ENCODE results near the gene SRCIN1. TPM values are rescaled to one million over a fixed set of nuclear protein-coding genes. Genes with fewer than 3 reads are reported as not detected.

The SRCIN1 gene
- total and polyA plus RNA-seq, 2 experiments from 2014 or later, result 2.3 to 10.8 TPM

GRCh38 chr17:38584350-38584925 is 21.3 kb downstream of the SRCIN1 start:
- Histone ChIP-seq H3K4me1 (ENCODE audit: low read depth) (no peaks in the 10 kb centered on the region), H3K9me3 (ENCODE audit: low read depth) (no peaks in the 10 kb centered on the region), H3K27me3 (peaks cover 3% of the 10 kb centered on the region), H3K27ac (no peak overlapping the region), H3K36me3 (no peaks in the 10 kb centered on the region), H3K4me3 (no peak overlapping the region)
- peak; percentile 90 for TF ChIP-seq CTCF (IDR thresholded peaks at IDR 0.05; ENCODE audit: low read depth, low read length)
- DNase-seq (ENCODE audit: low read depth in 1 of 2, low spot score in 1 of 2), result peak; percentile 69 to 72

- peaks cover under 1% of the 10 kb centered on the region for H3K4me1 ChIP-seq (ENCODE audit: low read depth)
- H3K9me3 ChIP-seq (ENCODE audit: low read depth), result no peaks in the 10 kb centered on the region
- H3K4me3 ChIP-seq, result no peak overlapping the region
- no peak for TF ChIP-seq CTCF (IDR thresholded peaks at IDR 0.05; ENCODE audit: low read depth, low read length)
- no peak for DNase-seq (ENCODE audit: low read depth in 1 of 2, low spot score in 1 of 2)
- H3K27me3 ChIP-seq, result peaks cover 8% of the 10 kb centered on the region
- H3K27ac ChIP-seq, result no peak overlapping the region
- H3K36me3 ChIP-seq, result no peaks in the 10 kb centered on the region
Observed at GRCh38 chr17:38583828-38584349, 21.9 kb downstream of the SRCIN1 start.

- H3K9me3 ChIP-seq (ENCODE audit: low read depth), result no peaks in the 10 kb centered on the region
- DNase-seq (ENCODE audit: low read depth in 1 of 2, low spot score in 1 of 2), result no peak
- no peak overlapping the region for H3K4me3 ChIP-seq
- no peak for TF ChIP-seq CTCF (IDR thresholded peaks at IDR 0.05; ENCODE audit: low read depth, low read length)
- no peaks in the 10 kb centered on the region for H3K36me3 ChIP-seq
- peaks cover 7% of the 10 kb centered on the region for H3K4me1 ChIP-seq (ENCODE audit: low read depth)
- peaks cover 15% of the 10 kb centered on the region for H3K27me3 ChIP-seq
- no peak overlapping the region for H3K27ac ChIP-seq
Observed at GRCh38 chr17:38583176-38583575, 22.6 kb downstream of the SRCIN1 start.

GRCh38 chr17:38582069-38582468 is 23.7 kb downstream of the SRCIN1 start:
- peaks cover 26% of the 10 kb centered on the region for H3K27me3 ChIP-seq
- peaks cover 7% of the 10 kb centered on the region for H3K4me1 ChIP-seq (ENCODE audit: low read depth)

GRCh38 chr17:38579934-38580333 is 25.8 kb downstream of the SRCIN1 start:
- Histone ChIP-seq H3K9me3 (ENCODE audit: low read depth) (no peaks in the 10 kb centered on the region), H3K27me3 (peaks cover 48% of the 10 kb centered on the region), H3K27ac (no peak overlapping the region), H3K4me3 (no peak overlapping the region), H3K4me1 (ENCODE audit: low read depth) (peaks cover 7% of the 10 kb centered on the region), H3K36me3 (no peaks in the 10 kb centered on the region)
- peak; percentile 37 for TF ChIP-seq CTCF (IDR thresholded peaks at IDR 0.05; ENCODE audit: low read depth, low read length)
- peak; percentile 66 to 87 for DNase-seq (ENCODE audit: low read depth in 1 of 2, low spot score in 1 of 2)

More at GRCh38 chr17:38582069-38582468, 23.7 kb downstream of the SRCIN1 start:
- DNase-seq (ENCODE audit: low read depth in 1 of 2, low spot score in 1 of 2), result no peak
- Histone ChIP-seq H3K27ac (no peak overlapping the region), H3K9me3 (ENCODE audit: low read depth) (no peaks in the 10 kb centered on the region), H3K4me3 (no peak overlapping the region), H3K36me3 (no peaks in the 10 kb centered on the region)
- no peak for TF ChIP-seq CTCF (IDR thresholded peaks at IDR 0.05; ENCODE audit: low read depth, low read length)
